ENCODE measurements around the gene MBLAC2.
A peak's percentile ranks its signal among the peaks of the same experiment; 100 is the strongest.

The MBLAC2 gene

GRCh38 chr5:90437663-90438062 is 36.9 kb downstream of the MBLAC2 start:
- no peak overlapping the region for H3K4me3 ChIP-seq (ENCODE audit: control insufficient read depth, low read depth, low read length)
- DNase-seq (ENCODE audit: low read depth), result no peak
- no peak for TF ChIP-seq CTCF (IDR thresholded peaks at IDR 0.05; ENCODE audit: control insufficient read depth, insufficient read depth, low read depth, low read length, missing control alignments)

GRCh38 chr5:90434116-90434714 is 40.4 kb downstream of the MBLAC2 start:
- no peak overlapping the region for H3K4me3 ChIP-seq (ENCODE audit: control insufficient read depth, low read depth, low read length)
- no peak for DNase-seq (ENCODE audit: low read depth)
- peak; percentile 80 for TF ChIP-seq CTCF (IDR thresholded peaks at IDR 0.05; ENCODE audit: control insufficient read depth, insufficient read depth, low read depth, low read length, missing control alignments)

GRCh38 chr5:90424245-90424644 is 50.3 kb downstream of the MBLAC2 start:
- no peak for TF ChIP-seq CTCF (IDR thresholded peaks at IDR 0.05; ENCODE audit: control insufficient read depth, insufficient read depth, low read depth, low read length, missing control alignments)
- H3K4me3 ChIP-seq (ENCODE audit: control insufficient read depth, low read depth, low read length), result no peak overlapping the region
- DNase-seq (ENCODE audit: low read depth), result no peak

GRCh38 chr5:90421136-90421535 is 53.4 kb downstream of the MBLAC2 start:
- no peak overlapping the region for H3K4me3 ChIP-seq (ENCODE audit: control insufficient read depth, low read depth, low read length)

GRCh38 chr5:90418214-90418613 is 56.4 kb downstream of the MBLAC2 start:
- no peak overlapping the region for H3K4me3 ChIP-seq (ENCODE audit: control insufficient read depth, low read depth, low read length)
- no peak for DNase-seq (ENCODE audit: low read depth)
- no peak for TF ChIP-seq CTCF (IDR thresholded peaks at IDR 0.05; ENCODE audit: control insufficient read depth, insufficient read depth, low read depth, low read length, missing control alignments)

More at GRCh38 chr5:90421136-90421535, 53.4 kb downstream of the MBLAC2 start:
- TF ChIP-seq CTCF (IDR thresholded peaks at IDR 0.05; ENCODE audit: control insufficient read depth, insufficient read depth, low read depth, low read length, missing control alignments), result peak; percentile 14
- no peak for DNase-seq (ENCODE audit: low read depth)

- TF ChIP-seq CTCF (IDR thresholded peaks at IDR 0.05; ENCODE audit: control insufficient read depth, insufficient read depth, low read depth, low read length, missing control alignments), result no peak
- no peak for DNase-seq (ENCODE audit: low read depth)
- H3K4me3 ChIP-seq (ENCODE audit: control insufficient read depth, low read depth, low read length), result peak overlapping the region; percentile 59
Observed at GRCh38 chr5:90410178-90410762, 64.3 kb downstream of the MBLAC2 start.

All from AG09309 (cell line).